HG03066 (cell line): Measurements from ENCODE around the gene AGPAT3.

ENCODE experiments used
- ATAC-seq: cut with Tn5 transposase; IDR thresholded peaks from one replicate; pipeline ENCODE4 v1.9.1; 2021; ENCODE audit warnings: low read depth; ENCODE audit not compliant: unreplicated experiment

The AGPAT3 gene

DNA sequence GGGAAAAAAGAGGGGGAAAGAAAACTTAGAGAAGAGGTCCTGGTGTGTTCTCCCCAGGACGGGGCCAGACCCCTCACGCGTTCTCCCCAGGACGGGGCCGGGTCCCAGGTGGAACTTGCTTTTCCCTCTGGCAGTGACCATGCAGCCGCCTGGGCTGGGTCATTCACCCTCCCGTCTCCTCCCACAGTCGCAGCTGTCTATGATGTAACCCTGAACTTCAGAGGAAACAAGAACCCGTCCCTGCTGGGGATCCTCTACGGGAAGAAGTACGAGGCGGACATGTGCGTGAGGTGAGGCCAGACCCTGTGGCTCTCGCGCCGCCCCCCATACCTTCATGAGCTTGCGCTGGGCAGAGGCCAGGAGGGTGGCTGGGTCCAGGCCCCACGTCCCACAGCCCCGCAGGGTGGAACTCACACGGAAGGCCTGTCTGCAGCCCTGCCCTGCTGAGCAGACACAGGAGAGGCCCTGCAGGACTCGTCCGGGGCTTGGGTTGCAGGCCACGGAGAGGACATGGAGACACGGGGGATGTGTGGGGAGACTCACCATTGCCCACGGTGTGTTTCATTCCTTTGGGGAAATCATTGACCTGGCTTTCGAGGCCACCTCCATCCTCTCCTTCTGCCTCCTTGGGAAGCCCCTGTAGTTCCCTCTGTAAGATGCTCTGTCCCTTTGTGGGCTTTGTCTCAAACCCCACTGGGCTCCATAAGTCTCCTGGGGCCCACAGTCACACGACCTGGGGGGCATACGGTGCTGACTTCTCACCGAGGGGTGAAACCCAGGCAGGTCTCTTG lies 106.4 kb downstream of the AGPAT3 start:
- no peak for ATAC-seq

DNA sequence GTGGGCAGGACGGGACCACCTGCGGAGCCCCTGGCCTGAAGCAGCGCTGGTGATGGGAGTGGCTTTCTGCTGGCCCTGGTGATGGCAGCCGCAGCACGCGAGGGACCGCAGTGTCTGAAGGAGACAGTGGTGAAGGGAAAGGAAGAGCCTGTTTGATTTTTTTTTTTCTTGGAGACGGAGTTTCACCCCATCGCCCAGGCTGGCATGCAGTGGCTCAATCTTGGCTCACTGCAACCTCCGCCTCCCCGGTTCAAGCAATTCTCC lies 106.9 kb downstream of the AGPAT3 start:
- no peak for ATAC-seq

DNA sequence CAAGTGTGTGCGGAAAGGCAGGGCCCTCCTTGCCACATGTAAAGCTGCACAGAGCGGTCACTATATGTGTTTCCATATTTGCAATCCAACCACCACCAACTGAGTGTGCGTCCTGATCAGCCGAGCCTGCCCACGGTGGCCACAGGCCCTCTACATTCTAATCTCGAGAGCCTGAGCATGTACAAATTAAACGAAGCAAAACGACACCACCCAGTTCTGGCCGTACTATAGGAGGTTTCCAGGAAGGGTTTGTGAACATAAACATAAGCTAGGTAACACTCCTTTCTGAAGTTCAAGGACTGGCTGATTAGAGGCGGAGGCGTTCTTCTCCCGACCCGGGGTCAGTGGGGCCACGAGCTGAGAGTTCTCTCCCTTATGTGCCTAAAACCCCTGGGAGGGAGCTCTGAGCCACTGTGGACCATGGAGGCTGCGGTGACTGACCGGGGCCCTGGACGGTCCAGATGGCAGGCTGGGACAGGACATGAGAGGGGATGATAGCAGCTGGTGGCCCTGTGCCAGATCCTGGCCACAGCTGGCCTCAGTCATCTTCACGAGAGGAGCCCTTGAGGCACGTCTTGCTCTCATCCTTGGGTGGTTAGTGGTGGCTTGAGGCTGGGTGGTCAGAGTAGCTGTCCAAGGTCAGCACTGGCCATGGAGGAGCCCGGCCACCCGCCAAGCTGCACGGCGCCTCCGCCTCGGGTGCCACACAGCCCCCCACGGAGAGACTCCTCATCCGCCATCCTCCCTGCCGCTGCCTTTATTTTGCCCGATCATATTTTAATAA lies 108.0 kb downstream of the AGPAT3 start:
- no peak for ATAC-seq

DNA sequence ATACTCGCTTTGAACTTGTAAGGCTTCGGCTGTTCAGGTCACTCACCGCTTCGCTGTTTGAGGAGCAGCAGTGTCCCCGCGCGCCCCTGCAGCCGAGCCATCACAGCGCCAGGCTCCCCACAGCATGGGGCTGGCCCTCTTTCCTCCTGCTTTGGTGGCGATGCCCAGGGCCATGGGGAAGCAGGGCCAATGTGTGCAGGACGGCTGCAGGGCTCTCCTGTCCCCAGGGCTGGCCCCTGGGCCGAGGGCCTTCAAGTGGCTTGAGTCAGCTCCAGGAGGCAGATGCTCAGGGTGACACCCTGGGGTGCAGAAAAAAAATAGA lies 108.6 kb downstream of the AGPAT3 start:
- no peak for ATAC-seq

DNA sequence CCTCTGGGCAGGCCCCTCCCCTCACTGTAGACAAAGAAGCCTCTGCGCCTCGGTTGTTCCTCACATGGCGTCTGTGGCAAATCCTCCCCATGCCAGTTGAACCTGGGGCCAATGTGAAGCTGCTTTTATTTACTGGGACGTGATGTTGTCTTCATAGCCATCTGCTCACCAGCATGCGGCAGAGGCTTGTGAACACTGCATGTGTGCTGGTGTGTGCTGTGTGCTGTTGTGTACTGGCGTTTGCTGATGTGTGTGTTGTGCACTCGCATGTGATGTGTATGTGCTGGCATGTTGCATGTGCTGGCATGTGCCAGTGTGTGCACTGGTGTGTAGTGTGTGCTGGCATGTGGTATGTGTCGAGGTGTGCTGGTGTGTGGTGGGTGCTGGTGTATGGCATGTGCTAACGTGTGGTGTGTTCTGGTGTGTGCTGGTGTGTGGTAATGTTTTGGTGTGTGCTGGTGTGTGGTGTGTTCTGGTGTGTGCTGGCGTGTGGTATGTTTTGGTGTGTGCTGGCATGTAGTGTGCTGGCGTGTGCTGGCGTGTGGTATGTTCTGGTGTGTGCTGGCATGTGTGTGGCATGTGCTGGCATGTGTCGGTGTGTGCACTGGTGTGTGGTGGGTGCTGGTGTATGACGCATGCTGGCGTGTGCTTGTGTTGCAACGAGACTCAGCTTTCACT lies 109.9 kb downstream of the AGPAT3 start:
- no peak for ATAC-seq

DNA sequence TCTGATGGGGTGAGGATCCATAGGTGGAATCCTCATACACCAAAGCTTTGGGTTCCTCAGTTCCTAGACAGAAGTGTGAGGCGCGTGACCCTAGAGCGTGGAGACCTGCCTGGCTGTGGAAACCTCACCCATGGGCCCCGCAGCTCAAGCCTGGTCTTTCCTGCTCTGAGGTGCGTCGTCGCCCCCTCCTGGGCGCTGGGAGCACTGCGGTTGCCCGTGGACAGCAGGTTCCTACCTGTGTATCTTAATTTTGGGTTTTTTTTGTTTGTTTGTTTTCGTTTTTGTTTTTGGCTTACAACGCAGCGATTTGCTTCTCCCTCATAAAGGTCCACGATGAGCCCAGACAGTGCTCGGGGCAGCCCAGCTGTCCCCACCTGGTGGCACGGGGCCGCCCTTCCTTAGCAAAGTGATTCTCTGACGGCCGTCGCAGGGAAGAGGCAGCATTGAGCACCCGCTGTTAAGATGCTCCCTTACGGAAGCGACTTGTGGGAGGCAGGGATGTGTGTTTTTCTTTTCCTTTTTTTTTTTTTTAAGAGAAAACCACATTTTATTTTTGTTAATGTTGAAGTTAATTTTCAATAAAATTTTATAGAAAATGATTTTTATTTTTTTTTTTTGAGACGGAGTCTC lies 110.6 kb downstream of the AGPAT3 start:
- ATAC-seq = no peak

DNA sequence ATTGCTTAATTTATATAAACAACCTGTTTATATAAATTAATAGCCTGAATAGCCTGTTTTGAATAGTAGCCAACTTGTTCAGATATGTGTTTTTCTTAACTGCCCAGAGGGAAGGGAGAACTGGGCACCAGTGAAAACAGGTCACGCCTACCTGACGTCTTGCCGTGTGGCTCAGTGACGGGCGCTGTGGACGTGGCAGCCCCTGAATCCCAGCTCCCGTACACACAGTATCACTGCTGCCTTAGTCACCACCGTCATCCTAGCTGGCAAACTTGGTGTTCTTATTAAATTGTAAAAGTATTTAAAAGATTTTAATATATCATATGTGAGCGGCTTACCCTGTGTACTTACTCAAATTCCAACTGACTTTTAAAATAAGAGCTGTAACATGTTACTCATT lies 111.6 kb downstream of the AGPAT3 start:
- ATAC-seq = no peak

DNA sequence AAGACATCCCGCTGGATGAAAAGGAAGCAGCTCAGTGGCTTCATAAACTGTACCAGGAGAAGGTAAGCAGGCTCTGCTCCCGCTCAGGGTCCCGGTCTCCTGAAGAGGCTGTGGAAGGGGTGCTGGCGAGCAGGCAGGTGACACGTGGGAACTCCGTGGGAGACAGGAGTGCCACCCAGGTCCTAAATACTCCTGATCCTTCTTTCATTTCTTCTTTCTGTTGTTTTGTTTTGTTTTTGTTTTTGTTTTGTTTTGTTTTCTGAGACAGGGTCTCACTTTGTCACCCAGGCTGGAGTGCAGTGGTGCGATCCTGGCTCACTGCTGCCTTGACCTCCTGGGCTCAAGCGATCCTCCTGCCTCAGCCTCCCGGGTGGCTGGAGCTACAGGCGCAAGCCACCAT lies 113.0 kb downstream of the AGPAT3 start:
- ATAC-seq = no peak

DNA sequence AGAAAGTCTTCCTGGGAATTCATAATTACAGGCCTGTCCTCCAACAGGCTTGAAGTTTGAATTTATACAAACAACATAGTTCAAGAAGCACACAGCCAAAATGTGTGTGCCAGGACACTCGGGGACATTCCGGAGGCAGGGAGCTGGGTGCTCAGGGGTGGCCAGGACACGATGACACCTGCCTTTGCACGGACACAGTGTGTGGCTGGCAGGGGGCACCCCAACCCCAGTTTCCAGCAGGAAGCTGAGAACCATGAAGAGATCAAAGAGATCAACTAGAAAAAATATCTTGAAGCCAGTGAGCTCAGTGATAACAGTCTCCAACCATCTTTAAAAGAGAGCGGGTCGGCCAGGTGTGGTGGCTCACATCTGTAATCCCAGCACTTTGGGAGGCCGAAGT lies 114.6 kb downstream of the AGPAT3 start:
- ATAC-seq = no peak

DNA sequence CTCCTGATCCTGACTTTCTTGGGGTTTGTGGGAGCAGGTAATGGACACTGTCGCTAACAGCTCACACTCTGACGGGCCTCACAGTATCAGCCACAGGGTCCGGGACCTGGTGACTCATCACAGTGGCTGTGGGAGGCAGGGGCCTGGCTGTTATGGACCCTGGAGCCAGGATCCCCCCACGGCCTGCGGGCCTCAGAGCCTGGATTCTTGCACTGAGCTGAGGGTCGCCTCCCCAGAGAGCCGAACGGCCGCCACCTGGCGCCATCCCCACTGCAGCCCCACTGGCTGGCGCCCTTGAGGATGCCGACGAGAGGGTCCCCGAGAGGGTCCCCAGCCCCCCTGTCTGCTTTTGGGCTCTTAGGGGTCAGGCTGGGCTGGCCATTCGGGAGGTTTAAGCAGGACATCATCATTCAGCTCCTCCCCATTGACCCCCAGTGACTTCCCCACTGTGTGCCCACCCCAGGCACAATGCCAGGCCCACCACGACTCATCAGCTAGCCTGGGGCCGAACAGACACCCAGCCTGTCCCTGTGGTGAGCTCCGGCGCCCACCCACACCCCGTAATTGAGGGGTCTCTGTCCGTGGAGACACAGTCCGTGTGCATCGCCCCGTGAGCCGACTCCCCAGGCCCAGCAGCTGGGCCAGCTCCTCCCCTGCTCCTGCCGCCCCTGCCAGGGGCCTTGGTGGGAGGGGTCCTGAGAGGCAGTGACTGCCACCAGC lies 116.3 kb downstream of the AGPAT3 start:
- no peak for ATAC-seq

DNA sequence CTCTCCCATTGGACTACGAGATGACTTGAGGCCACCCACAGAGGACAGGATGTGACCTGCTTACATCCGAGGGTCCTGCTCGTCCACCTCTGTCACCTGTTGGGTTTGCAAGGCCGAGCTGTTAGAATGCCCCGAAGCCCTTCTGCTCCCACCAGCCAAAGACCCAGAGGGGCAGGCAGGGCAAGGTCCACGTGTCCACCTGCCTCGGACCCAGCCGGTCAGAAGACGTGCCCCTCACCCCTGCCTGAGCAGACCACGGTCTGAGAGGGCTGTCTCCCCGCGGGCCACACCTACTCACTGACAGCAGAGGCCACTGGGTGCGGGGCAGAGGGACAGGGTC lies 116.8 kb downstream of the AGPAT3 start:
- ATAC-seq = no peak

DNA sequence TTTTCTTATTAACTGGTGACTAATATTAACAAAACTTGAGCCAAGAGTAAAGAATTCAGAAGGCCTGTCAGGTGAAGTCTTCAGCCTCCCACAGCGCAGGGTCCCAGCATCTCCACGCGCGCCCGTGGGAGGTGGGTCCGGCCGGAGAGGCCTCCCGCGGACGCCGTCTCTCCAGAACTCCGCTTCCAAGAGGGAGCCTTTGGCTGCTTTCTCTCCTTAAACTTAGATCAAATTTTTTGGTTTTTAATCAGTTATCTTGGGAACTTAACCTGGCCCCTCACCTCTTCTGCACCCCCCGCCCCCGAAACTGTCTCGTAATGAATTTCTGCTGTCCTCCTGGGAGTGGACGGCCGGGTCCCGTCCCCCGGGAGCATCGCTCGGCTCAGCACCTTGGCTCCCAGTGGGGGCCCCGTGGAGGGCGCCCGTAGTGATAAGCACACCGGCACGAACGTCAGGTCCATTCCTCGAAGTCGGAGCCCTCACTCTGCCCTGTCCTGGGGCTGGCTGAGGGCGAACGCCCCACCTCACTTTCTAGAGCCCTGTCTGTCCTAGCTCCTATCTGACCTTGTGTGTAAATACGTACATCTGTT lies 117.6 kb downstream of the AGPAT3 start:
- no peak for ATAC-seq

DNA sequence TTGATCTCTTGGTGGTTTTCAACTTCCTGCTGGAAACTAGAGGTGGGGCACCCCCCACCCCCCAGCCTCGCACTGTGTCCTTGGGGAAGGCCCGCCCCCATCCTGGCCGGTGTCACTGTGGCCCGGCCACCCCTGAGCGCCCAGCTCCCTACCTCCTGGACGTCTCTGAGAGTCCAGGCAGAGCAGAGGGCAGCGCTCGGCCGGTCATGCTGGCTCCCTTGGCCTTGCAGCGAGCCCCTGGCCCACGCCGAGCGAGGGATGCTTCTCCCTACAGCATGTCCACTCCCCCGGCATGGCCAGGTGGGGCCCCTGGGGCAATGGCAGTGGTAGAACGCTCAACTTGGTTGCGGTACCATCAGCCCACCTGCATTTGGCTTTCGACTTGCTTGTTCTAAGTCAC lies 118.4 kb downstream of the AGPAT3 start:
- no peak for ATAC-seq

DNA sequence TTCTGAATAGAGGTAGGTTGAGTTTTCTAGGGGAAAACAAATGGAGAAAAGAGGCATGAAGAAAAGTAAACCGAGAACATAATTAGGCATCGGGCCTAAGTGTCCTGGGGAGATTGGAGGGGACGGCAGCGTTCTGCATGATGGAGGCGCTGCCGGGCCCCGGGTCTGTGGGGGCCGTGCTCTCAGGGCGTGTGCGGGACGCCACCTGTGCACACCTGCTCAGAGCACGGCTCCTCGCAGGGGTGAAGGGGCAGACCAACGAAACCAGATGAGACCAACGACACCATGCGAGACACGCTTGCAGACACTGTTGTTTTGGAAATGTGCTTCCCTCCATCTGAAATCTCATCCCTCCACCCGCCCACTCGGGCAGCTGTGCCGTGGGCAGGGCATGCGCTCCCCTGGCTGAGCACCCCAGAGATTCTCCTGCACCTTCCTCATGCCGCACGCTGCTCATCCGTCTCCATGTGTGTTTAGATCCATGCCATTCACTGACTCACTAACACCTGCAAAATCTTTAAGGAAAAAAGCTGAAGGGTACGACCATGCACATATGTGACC lies 118.9 kb downstream of the AGPAT3 start:
- no peak for ATAC-seq

DNA sequence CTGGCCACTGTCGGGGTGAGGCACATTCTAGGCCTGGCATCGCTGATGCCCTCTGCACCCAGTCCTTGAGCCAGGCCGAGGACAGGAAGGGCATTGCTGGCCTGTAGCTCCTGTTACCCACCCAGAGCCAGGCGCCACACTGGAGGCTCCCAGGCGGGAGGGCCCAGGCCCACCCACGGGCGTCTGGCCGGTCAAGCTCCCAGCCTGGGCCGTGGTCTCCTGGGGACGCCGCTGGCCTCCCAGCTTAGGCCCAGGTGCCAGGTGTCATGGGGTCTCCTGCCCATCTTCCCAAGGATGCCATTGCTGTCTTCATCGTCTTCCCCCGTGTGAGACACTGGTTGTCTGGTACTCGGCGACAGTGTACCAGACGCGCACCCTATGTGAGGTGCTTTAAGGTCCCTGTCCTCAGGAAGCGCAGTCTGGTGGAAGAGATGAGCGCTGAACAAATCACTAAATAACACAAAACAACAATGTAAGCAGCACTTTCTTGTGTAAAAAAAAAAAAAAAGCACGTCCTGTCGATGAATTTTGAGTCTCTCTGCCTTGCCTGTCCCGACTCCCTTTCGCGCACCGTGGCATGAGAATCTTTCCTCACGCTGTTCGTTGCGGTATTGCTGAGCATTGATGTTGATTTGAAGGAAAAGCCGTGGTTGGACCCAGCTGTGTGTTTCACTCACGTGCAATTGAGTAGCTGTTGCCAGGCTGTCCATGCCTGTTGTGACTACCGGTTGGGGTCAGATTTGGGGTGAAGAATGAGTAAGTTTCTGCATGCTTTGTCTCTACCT lies 120.1 kb downstream of the AGPAT3 start:
- ATAC-seq = no peak

DNA sequence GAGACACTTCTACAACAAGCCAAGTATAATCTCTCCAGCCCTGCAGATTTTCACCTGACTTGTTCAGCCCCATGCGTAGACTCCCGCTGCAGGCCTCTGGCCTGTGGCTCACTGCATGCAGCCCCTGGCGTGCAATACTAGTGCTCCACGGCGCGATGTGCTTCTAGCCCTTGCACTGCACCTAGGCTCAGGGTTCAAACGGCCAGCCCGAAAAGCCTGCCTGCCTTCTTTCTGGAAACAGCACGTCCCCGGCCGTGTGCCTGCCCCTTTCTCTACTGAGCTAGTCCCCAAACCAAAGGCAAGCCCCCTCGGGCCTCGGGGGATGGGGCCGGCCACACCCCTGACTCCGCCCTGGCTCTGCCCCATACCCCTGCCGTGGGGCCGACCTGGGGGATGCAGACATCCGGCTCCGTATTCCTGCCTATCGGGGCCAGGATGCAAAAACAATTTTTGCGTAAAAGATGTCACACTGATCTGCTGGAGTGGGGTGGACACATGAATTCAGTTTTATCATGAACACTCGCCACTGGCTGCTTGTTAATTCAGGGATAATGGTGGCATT lies 120.7 kb downstream of the AGPAT3 start:
- ATAC-seq = no peak

DNA sequence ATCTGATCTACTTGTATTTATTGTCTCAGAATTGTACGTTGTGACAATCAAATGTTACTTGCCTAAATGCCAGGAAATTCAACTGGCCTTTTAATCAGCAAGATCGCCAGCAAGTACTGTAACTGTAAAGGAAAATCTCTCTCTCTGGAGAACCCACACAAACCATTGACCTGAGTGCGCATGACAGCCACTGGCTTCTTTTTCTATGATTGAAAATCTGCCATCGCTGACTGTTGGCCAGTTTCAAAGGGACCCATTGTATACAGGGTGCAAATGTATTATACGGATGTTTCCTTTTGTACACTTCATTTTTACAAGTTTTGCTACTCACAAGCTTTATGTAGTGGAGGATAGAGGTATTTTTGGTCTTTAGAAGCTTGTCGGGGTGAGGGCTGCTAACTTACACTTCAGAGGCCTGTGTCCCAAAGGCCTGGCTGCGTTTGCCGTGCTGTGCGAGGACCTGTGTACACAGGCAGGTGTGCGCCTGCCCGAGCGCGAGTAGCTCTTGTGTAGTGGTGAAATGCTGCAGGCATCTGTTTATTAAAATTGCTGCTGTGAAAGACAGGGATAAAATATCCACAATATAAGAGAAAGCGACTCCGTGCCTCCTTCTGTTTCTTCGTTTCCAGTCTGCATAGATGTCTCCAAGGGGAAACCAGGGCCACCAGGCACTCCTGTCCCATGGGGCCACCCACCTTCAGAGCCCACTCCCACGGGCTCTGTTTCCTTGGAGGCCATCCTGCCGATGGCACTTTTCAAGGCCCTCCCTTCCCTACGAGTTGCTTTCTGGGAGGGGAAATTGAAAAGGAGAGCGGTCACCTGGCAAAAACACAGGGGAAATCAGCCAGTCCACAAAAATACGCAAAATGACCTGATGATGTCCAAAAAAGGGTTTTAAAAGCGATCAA lies 121.8 kb downstream of the AGPAT3 start:
- ATAC-seq = no peak

DNA sequence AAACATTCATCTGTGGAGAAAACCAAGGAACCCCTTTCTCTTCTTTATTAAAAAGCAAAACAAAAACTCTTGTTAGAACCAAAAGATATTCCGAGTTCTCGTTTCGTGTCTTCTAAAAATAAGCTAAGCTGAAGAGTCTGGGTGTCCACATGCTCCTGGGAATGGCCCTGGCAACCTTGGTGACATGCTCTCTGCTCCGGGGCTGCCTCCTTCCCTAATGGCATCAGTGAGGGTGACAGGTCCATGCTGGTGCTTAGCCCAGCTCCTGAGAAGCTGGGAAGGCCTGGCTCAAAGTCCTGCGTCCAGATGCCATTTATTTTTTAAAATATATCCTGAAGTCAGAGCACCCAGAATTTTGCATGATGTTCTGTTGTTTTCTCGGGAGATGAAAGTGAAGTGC lies 122.5 kb downstream of the AGPAT3 start:
- no peak for ATAC-seq
